Esophagus mucosa (tissue), 1 donor: ENCODE measurements around the gene PEX11B. TPM values are rescaled to one million over a fixed set of nuclear protein-coding genes. Genes with fewer than 3 reads are reported as not detected.
A peak's percentile ranks its signal among the peaks of the same experiment; 100 is the strongest.
"Not testable (repeated sequence)": the region's sequence is repeated elsewhere in the genome, so short reads cannot be mapped to it uniquely, and the experiment has no call there.

Experiments used
- ATAC-seq: fragments of 200-7000 bp; cut with Tn5 transposase; one replicate; pipeline ENCODE4 v1.9.1; 2020
- total RNA-seq: library from RNA; stranded (reverse); gene quantifications from one replicate; pipeline ENCODE4 v1.2.4, GENCODE V29; 2023
- donor health status: DM: yes; HTN: yes; CAD: no.

PEX11B gene
- total RNA-seq, 1 donor from 2014 or later = 31.6 TPM

GRCh38 chr1:145952903-145953302 lies 34.4 kb upstream of the PEX11B start:
- no peak for ATAC-seq

GRCh38 chr1:145951526-145951925 lies 33.0 kb upstream of the PEX11B start:
- no peak for ATAC-seq

- ATAC-seq = no peak
These were observed 30.7 kb upstream of the PEX11B start for GRCh38 chr1:145949219-145949618.

- no peak for ATAC-seq
These were observed 29.0 kb upstream of the PEX11B start for GRCh38 chr1:145947551-145947950.

- ATAC-seq = no peak
These were observed 28.0 kb upstream of the PEX11B start for GRCh38 chr1:145946477-145946986.

GRCh38 chr1:145944532-145944931 lies 26.0 kb upstream of the PEX11B start:
- no peak for ATAC-seq

- no peak for ATAC-seq
These were observed 24.4 kb upstream of the PEX11B start for GRCh38 chr1:145942871-145943270.

- ATAC-seq = no peak
These were observed 23.9 kb upstream of the PEX11B start for GRCh38 chr1:145942405-145942804.

GRCh38 chr1:145937436-145937835 lies 18.9 kb upstream of the PEX11B start:
- no peak for ATAC-seq

- peak; percentile 34 for ATAC-seq
These were observed 17.7 kb upstream of the PEX11B start for GRCh38 chr1:145936247-145936646.

GRCh38 chr1:145935708-145936107 lies 17.2 kb upstream of the PEX11B start:
- peak; percentile 79 for ATAC-seq

GRCh38 chr1:145932522-145933009 lies 14.0 kb upstream of the PEX11B start:
- ATAC-seq = not testable (repeated sequence)

GRCh38 chr1:145927916-145928643 lies 9.6 kb upstream of the PEX11B start:
- ATAC-seq = no peak

- ATAC-seq = peak; percentile 97
These were observed 8.8 kb upstream of the PEX11B start, which contains the start of gene RBM8A for GRCh38 chr1:145927063-145927886. RBM8A (minus strand) TSS chr1:145927484; CDS start chr1:145927426, 58 bp downstream.

- peak; percentile 27 for ATAC-seq
These were observed 8.2 kb upstream of the PEX11B start for GRCh38 chr1:145926686-145927062.

GRCh38 chr1:145922266-145922665 lies 3.7 kb upstream of the PEX11B start:
- ATAC-seq = no peak

GRCh38 chr1:145920297-145920696 lies 1.8 kb upstream of the PEX11B start:
- not testable (repeated sequence) for ATAC-seq

- ATAC-seq = peak; percentile 90
These were observed 749 bp upstream of the PEX11B start for GRCh38 chr1:145918992-145919939.

- ATAC-seq = no peak
These were observed 922 bp downstream of the PEX11B start for GRCh38 chr1:145917595-145917994.

- peak; percentile 27 for ATAC-seq
These were observed 1.8 kb downstream of the PEX11B start for GRCh38 chr1:145916745-145917144.

GRCh38 chr1:145912128-145912641 lies 6.3 kb downstream of the PEX11B start:
- no peak for ATAC-seq

- no peak for ATAC-seq
These were observed 9.9 kb downstream of the PEX11B start for GRCh38 chr1:145908653-145909052.
